ENCODE data around the gene OR10H1.

OR10H1 gene

DNA sequence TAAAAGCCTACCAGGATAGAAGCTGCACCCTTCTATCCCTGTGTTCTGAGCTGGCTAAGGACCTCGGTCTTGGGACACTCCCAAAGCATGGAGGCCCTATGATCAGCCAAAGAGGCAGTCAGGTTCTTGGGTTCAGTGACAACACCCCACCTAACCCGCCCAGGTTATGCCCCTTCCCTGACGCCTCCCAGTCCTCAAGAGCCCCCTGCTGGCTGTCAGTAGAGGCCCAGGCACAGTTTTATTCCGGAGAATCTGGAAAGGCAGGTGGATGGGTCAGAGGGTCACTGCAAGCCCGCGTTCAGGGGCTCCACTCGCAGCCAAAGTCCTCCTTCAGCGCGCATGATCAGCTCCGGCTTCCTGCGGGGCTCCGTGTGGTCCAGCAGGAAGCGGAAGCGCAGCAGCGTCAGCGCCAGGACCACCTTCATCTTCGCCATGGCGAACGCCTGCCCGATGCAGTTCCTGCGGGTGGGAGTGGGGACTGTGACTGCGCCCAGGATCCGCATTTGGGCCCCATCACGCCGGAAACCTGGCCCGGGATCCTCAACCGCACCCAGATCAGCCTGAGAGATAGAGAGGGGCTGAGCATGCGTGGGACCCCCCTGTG is 55.4 kb downstream of the OR10H1 start:
- DNase-seq = no peak

DNA sequence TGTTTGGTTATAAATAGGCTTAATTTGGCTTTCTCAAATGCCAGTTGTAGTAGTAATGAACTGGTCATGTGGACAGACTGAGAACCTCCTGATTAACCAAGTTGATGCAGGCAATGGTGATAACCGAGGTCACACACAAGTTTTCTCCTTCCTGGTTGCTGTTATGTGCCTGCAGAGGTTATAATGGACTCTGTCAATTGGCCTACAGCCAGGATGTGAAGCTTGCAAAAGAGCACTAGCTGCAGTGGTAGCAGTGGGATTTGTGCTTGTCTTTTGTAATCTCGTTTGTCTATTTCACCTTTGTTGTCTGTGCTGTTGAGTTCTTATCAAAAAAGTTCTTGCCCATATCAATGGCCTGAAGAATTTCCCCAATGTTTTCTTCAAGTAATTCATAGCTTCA is 57.1 kb downstream of the OR10H1 start:
- DNase-seq = no peak
